ENCODE data around the gene NFKBIA.
A peak's percentile ranks its signal among the peaks of the same experiment; 100 is the strongest.
"Not testable (repeated sequence)": the region's sequence is repeated elsewhere in the genome, so short reads cannot be mapped to it uniquely, and the experiment has no call there.

The NFKBIA gene

DNA sequence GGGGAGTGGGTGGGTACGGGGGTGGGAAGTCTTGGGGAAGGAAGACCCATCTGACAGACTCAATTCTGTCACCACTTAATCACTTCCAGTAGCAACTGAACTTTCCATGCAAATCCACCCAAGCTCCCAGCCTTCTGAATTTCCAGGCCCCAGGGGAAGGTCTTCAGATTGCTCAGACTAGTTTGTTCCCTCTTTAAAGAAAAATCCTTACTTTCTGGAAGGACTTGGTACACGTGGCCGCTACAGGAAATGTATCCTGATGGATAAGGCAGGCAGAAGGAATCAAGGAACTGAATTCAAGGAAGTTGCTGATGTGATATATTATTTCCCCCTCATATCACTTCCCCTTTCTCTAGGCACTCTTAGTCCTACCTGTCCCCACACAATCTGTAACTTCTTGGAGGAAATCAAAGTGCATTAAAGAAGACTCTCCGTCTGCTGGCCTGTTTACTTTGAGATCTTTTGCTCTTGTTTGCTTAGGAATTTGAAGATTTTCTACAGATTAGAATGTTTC, 6.4 kb downstream of the NFKBIA start:
- H3K9ac ChIP-seq (ENCODE audit: low read length) = no peak overlapping the region
- H3K4me3 ChIP-seq (ENCODE audit: low read depth in 1 of 2, low read length in 2 of 2) = no peak overlapping the region
- H3K4me1 ChIP-seq (ENCODE audit: insufficient read depth, low read length) = peaks cover 35% of the 10 kb centered on the region
- peaks cover 36% of the 10 kb centered on the region for H3K36me3 ChIP-seq (ENCODE audit: insufficient read depth, low read length)
- no peaks in the 10 kb centered on the region for H3K9me3 ChIP-seq (ENCODE audit: low read length)
- H3K27ac ChIP-seq (ENCODE audit: low read depth, low read length) = no peak overlapping the region
- no peaks in the 10 kb centered on the region for H3K27me3 ChIP-seq (ENCODE audit: control insufficient read depth in 1 of 2, insufficient read depth in 2 of 2, low read length in 2 of 2)

DNA sequence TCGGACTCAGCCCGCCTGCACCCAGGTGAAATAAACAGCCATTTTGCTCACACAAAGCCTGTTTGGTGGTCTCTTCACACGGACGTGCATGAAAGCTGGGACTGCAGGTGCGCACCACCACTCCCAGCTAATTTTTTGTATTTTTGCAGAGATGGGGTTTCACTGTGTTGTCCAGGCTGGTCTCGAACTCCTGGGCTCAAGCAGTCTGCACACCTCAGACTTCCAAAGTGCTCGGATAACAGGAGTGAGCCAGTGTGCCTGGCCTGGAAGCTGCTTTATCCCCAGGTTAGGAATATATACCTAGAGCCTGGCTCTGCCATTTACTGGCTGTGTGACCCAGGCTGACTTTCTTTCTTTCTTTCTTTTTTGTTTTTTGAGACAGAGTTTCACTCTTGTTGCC, 7.9 kb downstream of the NFKBIA start:
- H3K4me3 ChIP-seq (ENCODE audit: low read depth in 1 of 2, low read length in 2 of 2); H3K27me3 ChIP-seq (ENCODE audit: control insufficient read depth in 1 of 2, insufficient read depth in 2 of 2, low read length in 2 of 2); H3K9me3 ChIP-seq (ENCODE audit: low read length); H3K9ac ChIP-seq (ENCODE audit: low read length); H3K27ac ChIP-seq (ENCODE audit: low read depth, low read length): not testable (repeated sequence)
- peaks cover 21% of the 10 kb centered on the region for H3K36me3 ChIP-seq (ENCODE audit: insufficient read depth, low read length)
- peaks cover 21% of the 10 kb centered on the region for H3K4me1 ChIP-seq (ENCODE audit: insufficient read depth, low read length)

DNA sequence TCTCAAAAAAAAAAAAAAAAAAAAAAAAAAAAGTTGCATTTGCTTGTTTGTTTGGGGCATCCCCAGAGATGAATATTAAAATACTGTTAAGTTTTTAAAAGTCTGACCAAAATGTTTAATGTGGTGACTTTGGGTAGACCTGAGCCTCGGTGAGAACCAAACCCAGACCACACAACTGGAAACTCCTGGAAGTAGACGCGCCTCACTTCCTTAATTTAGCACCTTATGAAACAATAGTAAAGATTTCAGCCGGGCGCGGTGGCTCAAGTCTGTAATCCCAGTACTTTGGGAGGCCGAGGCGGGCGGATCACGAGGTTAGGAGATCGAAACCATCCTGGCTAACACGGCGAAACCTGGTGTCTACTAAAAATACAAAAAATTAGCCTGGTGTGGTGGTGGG, 9.3 kb downstream of the NFKBIA start:
- no peaks in the 10 kb centered on the region for H3K27me3 ChIP-seq (ENCODE audit: control insufficient read depth in 1 of 2, insufficient read depth in 2 of 2, low read length in 2 of 2)
- no peak overlapping the region for H3K9ac ChIP-seq (ENCODE audit: low read length)
- peaks cover 8% of the 10 kb centered on the region for H3K4me1 ChIP-seq (ENCODE audit: insufficient read depth, low read length)
- H3K27ac ChIP-seq (ENCODE audit: low read depth, low read length) = no peak overlapping the region
- peaks cover 9% of the 10 kb centered on the region for H3K36me3 ChIP-seq (ENCODE audit: insufficient read depth, low read length)
- no peak overlapping the region for H3K4me3 ChIP-seq (ENCODE audit: low read depth in 1 of 2, low read length in 2 of 2)
- no peaks in the 10 kb centered on the region for H3K9me3 ChIP-seq (ENCODE audit: low read length)

DNA sequence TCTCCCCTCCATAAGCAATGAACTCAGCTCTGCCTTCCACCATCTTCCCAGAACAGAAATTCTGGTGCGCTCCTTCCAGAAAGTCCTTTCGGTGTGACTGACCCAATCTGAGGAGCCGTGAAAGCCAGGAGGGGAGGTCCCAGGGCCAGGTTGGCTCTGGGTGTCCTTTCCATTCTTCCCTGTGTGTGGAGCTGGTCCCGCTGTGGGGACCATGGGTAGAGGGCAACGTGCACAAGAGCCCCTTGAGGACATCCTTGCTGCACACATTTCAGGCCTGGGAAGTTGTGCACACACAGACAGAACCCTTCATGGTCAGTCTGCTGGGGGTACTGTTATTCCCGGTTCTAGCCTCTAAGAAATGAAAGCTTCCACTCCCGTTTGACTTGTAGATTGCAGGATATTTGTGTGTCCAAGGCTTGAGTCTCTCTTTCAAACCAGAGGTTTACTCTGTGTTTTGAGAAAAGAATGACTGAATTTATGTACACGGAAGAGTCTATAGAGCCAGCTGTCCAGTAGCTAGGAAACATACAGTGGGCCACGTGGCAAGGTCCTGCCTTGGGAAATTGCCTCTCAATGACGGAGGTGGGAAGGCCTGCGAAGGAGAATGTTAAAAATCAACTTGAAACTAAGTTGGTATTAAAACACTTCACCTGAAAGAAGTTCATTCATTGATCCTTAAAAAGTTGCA, 10.1 kb downstream of the NFKBIA start:
- Histone ChIP-seq H3K36me3 (ENCODE audit: insufficient read depth, low read length) (peaks cover 7% of the 10 kb centered on the region), H3K9ac (ENCODE audit: low read length) (no peak overlapping the region), H3K9me3 (ENCODE audit: low read length) (no peaks in the 10 kb centered on the region), H3K27me3 (ENCODE audit: control insufficient read depth in 1 of 2, insufficient read depth in 2 of 2, low read length in 2 of 2) (no peaks in the 10 kb centered on the region), H3K27ac (ENCODE audit: low read depth, low read length) (no peak overlapping the region), H3K4me1 (ENCODE audit: insufficient read depth, low read length) (peaks cover 4% of the 10 kb centered on the region), H3K4me3 (ENCODE audit: low read depth in 1 of 2, low read length in 2 of 2) (no peak overlapping the region)

- H3K27me3 ChIP-seq (ENCODE audit: control insufficient read depth in 1 of 2, insufficient read depth in 2 of 2, low read length in 2 of 2) = no peaks in the 10 kb centered on the region
- H3K27ac ChIP-seq (ENCODE audit: low read depth, low read length) = no peak overlapping the region
- peaks cover under 1% of the 10 kb centered on the region for H3K36me3 ChIP-seq (ENCODE audit: insufficient read depth, low read length)
- peak overlapping the region in 1 of 2 donors; percentile 14 for H3K4me3 ChIP-seq (ENCODE audit: low read depth in 1 of 2, low read length in 2 of 2)
- peaks cover 4% of the 10 kb centered on the region for H3K4me1 ChIP-seq (ENCODE audit: insufficient read depth, low read length)
- no peaks in the 10 kb centered on the region for H3K9me3 ChIP-seq (ENCODE audit: low read length)
- H3K9ac ChIP-seq (ENCODE audit: low read length) = no peak overlapping the region
These were observed 10.7 kb downstream of the NFKBIA start for GRCh38 chr14:35393826-35394225.

DNA sequence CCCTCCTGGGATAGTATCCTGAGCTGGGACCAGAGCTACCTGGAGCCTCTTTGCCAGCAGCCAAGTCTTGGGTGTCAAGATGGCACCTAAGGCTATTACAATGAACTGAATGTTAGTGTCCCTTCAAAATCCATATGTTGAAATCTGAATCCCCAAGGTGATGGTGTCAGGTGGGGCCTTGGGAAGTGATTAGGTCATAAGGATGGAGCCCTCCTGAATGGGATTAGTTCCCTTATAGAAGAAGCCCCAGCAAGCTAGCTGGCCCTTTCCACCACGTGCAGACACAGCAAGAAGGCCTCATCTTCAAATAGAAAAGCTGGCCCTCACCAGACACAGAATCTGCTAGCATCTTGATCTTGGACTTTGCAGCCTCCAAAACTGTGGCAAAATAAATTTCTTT, 12.4 kb downstream of the NFKBIA start:
- Histone ChIP-seq H3K36me3 (ENCODE audit: insufficient read depth, low read length) (no peaks in the 10 kb centered on the region), H3K27me3 (ENCODE audit: control insufficient read depth in 1 of 2, insufficient read depth in 2 of 2, low read length in 2 of 2) (no peaks in the 10 kb centered on the region), H3K27ac (ENCODE audit: low read depth, low read length) (no peak overlapping the region), H3K9me3 (ENCODE audit: low read length) (no peaks in the 10 kb centered on the region), H3K9ac (ENCODE audit: low read length) (no peak overlapping the region), H3K4me1 (ENCODE audit: insufficient read depth, low read length) (peaks cover 4% of the 10 kb centered on the region), H3K4me3 (ENCODE audit: low read depth in 1 of 2, low read length in 2 of 2) (no peak overlapping the region)

- no peaks in the 10 kb centered on the region for H3K36me3 ChIP-seq (ENCODE audit: insufficient read depth, low read length)
- peaks cover 11% of the 10 kb centered on the region for H3K4me1 ChIP-seq (ENCODE audit: insufficient read depth, low read length)
- no peak overlapping the region for H3K4me3 ChIP-seq (ENCODE audit: low read depth in 1 of 2, low read length in 2 of 2)
- H3K9me3 ChIP-seq (ENCODE audit: low read length) = no peaks in the 10 kb centered on the region
- no peaks in the 10 kb centered on the region for H3K27me3 ChIP-seq (ENCODE audit: control insufficient read depth in 1 of 2, insufficient read depth in 2 of 2, low read length in 2 of 2)
- no peak overlapping the region for H3K9ac ChIP-seq (ENCODE audit: low read length)
- no peak overlapping the region for H3K27ac ChIP-seq (ENCODE audit: low read depth, low read length)
These were observed 13.2 kb downstream of the NFKBIA start for GRCh38 chr14:35391388-35391710.

GRCh38 chr14:35390577-35391387, 13.8 kb downstream of the NFKBIA start:
- Histone ChIP-seq H3K27me3 (ENCODE audit: control insufficient read depth in 1 of 2, insufficient read depth in 2 of 2, low read length in 2 of 2) (no peaks in the 10 kb centered on the region), H3K4me3 (ENCODE audit: low read depth in 1 of 2, low read length in 2 of 2) (no peak overlapping the region), H3K4me1 (ENCODE audit: insufficient read depth, low read length) (peaks cover 17% of the 10 kb centered on the region), H3K27ac (ENCODE audit: low read depth, low read length) (no peak overlapping the region), H3K9me3 (ENCODE audit: low read length) (no peaks in the 10 kb centered on the region), H3K36me3 (ENCODE audit: insufficient read depth, low read length) (no peaks in the 10 kb centered on the region), H3K9ac (ENCODE audit: low read length) (no peak overlapping the region)

GRCh38 chr14:35389315-35389667, 15.3 kb downstream of the NFKBIA start:
- Histone ChIP-seq H3K4me3 (ENCODE audit: low read depth in 1 of 2, low read length in 2 of 2) (no peak overlapping the region), H3K9me3 (ENCODE audit: low read length) (no peaks in the 10 kb centered on the region), H3K4me1 (ENCODE audit: insufficient read depth, low read length) (peaks cover 32% of the 10 kb centered on the region), H3K9ac (ENCODE audit: low read length) (no peak overlapping the region), H3K36me3 (ENCODE audit: insufficient read depth, low read length) (no peaks in the 10 kb centered on the region), H3K27ac (ENCODE audit: low read depth, low read length) (no peak overlapping the region), H3K27me3 (ENCODE audit: control insufficient read depth in 1 of 2, insufficient read depth in 2 of 2, low read length in 2 of 2) (no peaks in the 10 kb centered on the region)

GRCh38 chr14:35388656-35389314, 15.8 kb downstream of the NFKBIA start:
- Histone ChIP-seq H3K9me3 (ENCODE audit: low read length) (no peaks in the 10 kb centered on the region), H3K4me3 (ENCODE audit: low read depth in 1 of 2, low read length in 2 of 2) (no peak overlapping the region), H3K27me3 (ENCODE audit: control insufficient read depth in 1 of 2, insufficient read depth in 2 of 2, low read length in 2 of 2) (no peaks in the 10 kb centered on the region), H3K27ac (ENCODE audit: low read depth, low read length) (no peak overlapping the region), H3K36me3 (ENCODE audit: insufficient read depth, low read length) (no peaks in the 10 kb centered on the region), H3K4me1 (ENCODE audit: insufficient read depth, low read length) (peaks cover 36% of the 10 kb centered on the region), H3K9ac (ENCODE audit: low read length) (no peak overlapping the region)

GRCh38 chr14:35387713-35388579, 16.6 kb downstream of the NFKBIA start:
- H3K9ac ChIP-seq (ENCODE audit: low read length) = no peak overlapping the region
- H3K36me3 ChIP-seq (ENCODE audit: insufficient read depth, low read length) = no peaks in the 10 kb centered on the region
- no peak overlapping the region for H3K27ac ChIP-seq (ENCODE audit: low read depth, low read length)
- no peak overlapping the region for H3K4me3 ChIP-seq (ENCODE audit: low read depth in 1 of 2, low read length in 2 of 2)
- H3K27me3 ChIP-seq (ENCODE audit: control insufficient read depth in 1 of 2, insufficient read depth in 2 of 2, low read length in 2 of 2) = no peaks in the 10 kb centered on the region
- H3K9me3 ChIP-seq (ENCODE audit: low read length) = no peaks in the 10 kb centered on the region
- H3K4me1 ChIP-seq (ENCODE audit: insufficient read depth, low read length) = peaks cover 41% of the 10 kb centered on the region
